ENCODE measurements around the gene FAM9C.

GRCh38 chrX:13036896-13037295 lies 7.5 kb downstream of the FAM9C start:
- no peak for TF ChIP-seq CTCF (conservative IDR thresholded peaks at IDR 0.05)
- no peak for TF ChIP-seq EZH2 (IDR thresholded peaks at IDR 0.05; ENCODE audit: low read depth)
